ENCODE measurements around the gene VAMP8. TPM values are rescaled to one million over a fixed set of nuclear protein-coding genes. Genes with fewer than 3 reads are reported as not detected.
A peak's percentile ranks its signal among the peaks of the same experiment; 100 is the strongest.

Gene VAMP8
- total RNA-seq, 1 donor from 2014 or later = 235 TPM

- H3K27ac ChIP-seq = peak overlapping the region; percentile 93
- no peaks in the 10 kb centered on the region for H3K9me3 ChIP-seq
- H3K4me3 ChIP-seq = peak overlapping the region; percentile 74
- peaks cover 31% of the 10 kb centered on the region for H3K36me3 ChIP-seq
- no peaks in the 10 kb centered on the region for H3K27me3 ChIP-seq
- DNase-seq (no peak), ATAC-seq (no peak)
- peaks cover 39% of the 10 kb centered on the region for H3K4me1 ChIP-seq
- intact Hi-C loops (cut with DNase I) = no loop called here
- TF ChIP-seq, protein P1, sequence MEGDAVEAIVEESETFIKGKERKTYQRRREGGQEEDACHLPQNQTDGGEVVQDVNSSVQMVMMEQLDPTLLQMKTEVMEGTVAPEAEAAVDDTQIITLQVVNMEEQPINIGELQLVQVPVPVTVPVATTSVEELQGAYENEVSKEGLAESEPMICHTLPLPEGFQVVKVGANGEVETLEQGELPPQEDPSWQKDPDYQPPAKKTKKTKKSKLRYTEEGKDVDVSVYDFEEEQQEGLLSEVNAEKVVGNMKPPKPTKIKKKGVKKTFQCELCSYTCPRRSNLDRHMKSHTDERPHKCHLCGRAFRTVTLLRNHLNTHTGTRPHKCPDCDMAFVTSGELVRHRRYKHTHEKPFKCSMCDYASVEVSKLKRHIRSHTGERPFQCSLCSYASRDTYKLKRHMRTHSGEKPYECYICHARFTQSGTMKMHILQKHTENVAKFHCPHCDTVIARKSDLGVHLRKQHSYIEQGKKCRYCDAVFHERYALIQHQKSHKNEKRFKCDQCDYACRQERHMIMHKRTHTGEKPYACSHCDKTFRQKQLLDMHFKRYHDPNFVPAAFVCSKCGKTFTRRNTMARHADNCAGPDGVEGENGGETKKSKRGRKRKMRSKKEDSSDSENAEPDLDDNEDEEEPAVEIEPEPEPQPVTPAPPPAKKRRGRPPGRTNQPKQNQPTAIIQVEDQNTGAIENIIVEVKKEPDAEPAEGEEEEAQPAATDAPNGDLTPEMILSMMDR (IDR thresholded peaks at IDR 0.05) = no peak
These were observed 18.6 kb downstream of the VAMP8 start for GRCh38 chr2:85596026-85596333.

DNA sequence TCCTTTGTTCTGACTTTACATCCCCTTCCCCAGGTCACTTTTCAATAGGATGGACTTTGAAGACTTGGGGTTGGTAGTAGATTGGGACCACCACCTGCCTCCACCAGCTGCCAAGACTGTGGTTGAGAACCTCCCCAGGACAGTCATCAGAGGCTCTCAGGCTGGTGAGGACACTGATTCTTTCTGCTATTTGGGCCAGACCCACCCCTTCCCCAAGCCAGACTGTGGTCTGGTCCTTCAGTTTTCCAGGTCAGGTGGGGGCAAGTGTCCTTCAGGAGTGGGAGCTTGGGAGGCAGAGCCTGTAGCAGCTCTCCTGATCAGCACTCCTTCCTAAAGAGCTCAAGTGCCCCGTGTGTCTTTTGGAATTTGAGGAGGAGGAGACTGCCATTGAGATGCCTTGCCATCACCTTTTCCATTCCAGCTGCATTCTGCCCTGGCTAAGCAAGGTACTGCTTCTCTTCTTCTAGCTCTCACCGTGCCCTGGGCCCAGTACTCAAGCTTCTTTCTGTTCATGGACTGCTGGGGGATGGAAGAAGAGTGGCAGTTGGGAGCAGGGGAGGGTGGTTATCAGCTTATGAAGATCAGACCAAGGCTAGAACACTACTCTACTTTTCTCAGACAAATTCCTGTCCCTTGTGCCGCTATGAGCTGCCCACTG is 19.2 kb downstream of the VAMP8 start:
- ATAC-seq = no peak

GRCh38 chr2:85597241-85597640 is 19.9 kb downstream of the VAMP8 start:
- H3K4me3 ChIP-seq = no peak overlapping the region
- H3K9me3 ChIP-seq = no peaks in the 10 kb centered on the region
- DNase-seq = no peak
- intact Hi-C loops (cut with DNase I) = no loop called here
- peaks cover 31% of the 10 kb centered on the region for H3K36me3 ChIP-seq
- no peaks in the 10 kb centered on the region for H3K27me3 ChIP-seq
- H3K4me1 ChIP-seq = peaks cover 34% of the 10 kb centered on the region
- H3K27ac ChIP-seq = no peak overlapping the region
- ATAC-seq = no peak
- TF ChIP-seq, protein P1 (IDR thresholded peaks at IDR 0.05) = no peak

More for the DNA sequence above, 19.2 kb downstream of the VAMP8 start:
- intact Hi-C loops (cut with DNase I) = no loop called here
- Histone ChIP-seq H3K4me3 (peak overlapping the region; percentile 74), H3K27me3 (no peaks in the 10 kb centered on the region), H3K27ac (peak overlapping the region; percentile 93), H3K4me1 (peaks cover 39% of the 10 kb centered on the region), H3K36me3 (peaks cover 31% of the 10 kb centered on the region), H3K9me3 (no peaks in the 10 kb centered on the region)
- DNase-seq = no peak
- TF ChIP-seq, protein P1 (IDR thresholded peaks at IDR 0.05) = no peak

DNA sequence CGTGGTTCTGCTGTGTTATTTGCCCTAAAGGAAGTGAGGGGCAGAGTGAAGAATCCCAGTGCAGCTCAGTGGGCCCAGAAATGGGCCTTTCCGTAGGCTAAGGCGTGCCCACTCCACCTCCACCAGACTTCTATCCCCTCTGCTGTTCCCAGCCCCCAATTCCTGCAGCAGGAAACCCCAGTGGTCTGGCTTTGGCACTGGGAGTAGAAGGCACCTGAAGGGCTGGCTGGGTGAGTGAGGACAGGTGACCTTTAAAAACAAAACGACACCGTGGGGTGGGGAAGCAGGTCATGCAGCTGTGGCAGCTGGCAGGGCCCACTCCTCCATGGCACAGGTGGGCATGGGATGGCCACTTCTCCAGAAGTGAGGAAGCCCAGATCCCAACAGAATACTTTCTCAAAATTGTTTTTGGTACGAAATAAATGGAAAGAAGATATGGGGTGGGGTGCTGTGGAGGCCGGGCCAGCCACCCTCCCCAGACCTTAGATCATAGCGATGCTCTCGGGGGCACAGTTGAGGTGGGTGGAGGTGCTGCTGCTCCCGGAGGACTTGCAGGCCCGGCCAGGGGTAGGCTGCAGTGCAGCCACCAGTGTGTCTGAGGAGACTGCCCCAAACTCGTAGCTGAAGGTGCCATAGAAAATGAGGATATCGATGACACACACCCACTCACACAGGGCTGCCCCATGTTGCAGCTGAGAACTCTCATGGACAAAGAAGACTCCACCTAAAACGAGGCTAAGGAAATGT is 21.4 kb downstream of the VAMP8 start:
- ATAC-seq (no peak), DNase-seq (no peak)
- Histone ChIP-seq H3K4me3 (no peak overlapping the region), H3K27me3 (no peaks in the 10 kb centered on the region), H3K36me3 (peaks cover 31% of the 10 kb centered on the region), H3K9me3 (no peaks in the 10 kb centered on the region), H3K4me1 (peaks cover 27% of the 10 kb centered on the region), H3K27ac (no peak overlapping the region)
- TF ChIP-seq, protein P1 (IDR thresholded peaks at IDR 0.05) = no peak
- intact Hi-C loops (cut with DNase I) = no loop called here

DNA sequence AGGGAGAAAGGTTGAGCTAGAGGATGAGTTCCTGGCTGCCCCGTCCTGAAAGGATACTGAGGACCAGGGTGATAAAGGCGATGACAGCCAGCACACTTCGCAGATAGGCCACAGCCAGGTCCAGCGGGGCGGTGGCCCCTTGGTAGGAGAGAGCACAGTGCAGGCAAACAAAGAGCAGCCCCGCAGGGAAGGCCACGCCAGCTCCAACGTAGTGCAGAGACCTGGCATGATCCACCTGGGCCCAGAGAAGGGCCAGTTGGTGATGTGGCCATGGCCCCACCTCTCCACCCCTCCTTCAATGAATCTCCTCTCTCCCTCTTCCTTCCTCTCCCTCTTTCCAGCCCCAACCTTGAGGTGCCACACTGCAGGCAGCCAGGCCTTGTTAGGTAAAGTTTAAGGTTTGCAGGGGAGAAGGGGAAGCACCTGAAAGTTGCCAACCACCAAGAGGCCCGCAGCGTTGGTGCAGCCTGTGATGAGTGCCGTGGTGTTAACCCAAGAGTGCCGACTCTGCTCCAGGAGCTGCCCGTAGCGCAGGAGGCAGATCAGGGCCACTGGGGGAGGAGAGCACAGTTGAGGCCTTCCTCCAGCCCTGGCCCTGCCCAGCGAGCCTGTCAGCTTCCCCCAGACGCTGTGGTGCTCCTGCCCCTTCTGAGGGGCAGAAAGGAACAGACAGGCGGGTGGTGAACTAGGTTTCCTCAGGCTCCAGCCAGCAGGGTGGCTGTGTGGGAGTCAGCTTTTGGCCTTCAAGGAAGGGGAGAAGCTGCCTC is 22.3 kb downstream of the VAMP8 start:
- Histone ChIP-seq H3K36me3 (peaks cover 31% of the 10 kb centered on the region), H3K4me1 (peaks cover 27% of the 10 kb centered on the region), H3K27me3 (no peaks in the 10 kb centered on the region), H3K27ac (no peak overlapping the region), H3K9me3 (no peaks in the 10 kb centered on the region), H3K4me3 (no peak overlapping the region)
- DNase-seq (no peak), ATAC-seq (no peak)
- intact Hi-C loops (cut with DNase I) = no loop called here
- TF ChIP-seq, protein P1 (IDR thresholded peaks at IDR 0.05) = no peak

Measured in upper lobe of right lung (tissue), 1 donor.